SHP77 treated with DMSO at 0.1 percent for 48 hours (cell line): Measurements from ENCODE around the gene TOP2B.

Experiments
- DNase-seq: peaks from one replicate; lab custom pipeline; 2025; lab: John Stamatoyannopoulos, UW

TOP2B gene

GRCh38 chr3:25664812-25665314 lies at the start of gene TOP2B:
TOP2B (minus strand) TSS chr3:25664907; CDS start chr3:25664297, 610 bp downstream.
- peak; percentile 86 for DNase-seq

- no peak for DNase-seq
Measured at GRCh38 chr3:25713341-25713985, 48.8 kb upstream of the TOP2B start.

- no peak for DNase-seq
Measured at GRCh38 chr3:25711090-25711489, 46.4 kb upstream of the TOP2B start.

- no peak for DNase-seq
Measured at GRCh38 chr3:25708036-25708435, 43.3 kb upstream of the TOP2B start.

GRCh38 chr3:25707268-25707926 lies 42.7 kb upstream of the TOP2B start:
- no peak for DNase-seq

GRCh38 chr3:25706213-25706612 lies 41.5 kb upstream of the TOP2B start:
- no peak for DNase-seq

GRCh38 chr3:25697553-25697952 lies 32.8 kb upstream of the TOP2B start:
- no peak for DNase-seq

GRCh38 chr3:25695731-25696420 lies 31.2 kb upstream of the TOP2B start:
- no peak for DNase-seq

GRCh38 chr3:25693238-25693637 lies 28.5 kb upstream of the TOP2B start:
- DNase-seq: no peak

- no peak for DNase-seq
Measured at GRCh38 chr3:25692341-25692740, 27.6 kb upstream of the TOP2B start.

GRCh38 chr3:25690768-25691533 lies 26.2 kb upstream of the TOP2B start:
- no peak for DNase-seq

GRCh38 chr3:25689226-25689625 lies 24.5 kb upstream of the TOP2B start:
- DNase-seq: no peak

- no peak for DNase-seq
Measured at GRCh38 chr3:25687742-25688141, 23.0 kb upstream of the TOP2B start.

- DNase-seq: no peak
Measured at GRCh38 chr3:25686766-25687165, 22.1 kb upstream of the TOP2B start.

GRCh38 chr3:25683882-25684281 lies 19.2 kb upstream of the TOP2B start:
- DNase-seq: no peak

- no peak for DNase-seq
Measured at GRCh38 chr3:25683410-25683809, 18.7 kb upstream of the TOP2B start.

GRCh38 chr3:25679642-25680302 lies 15.1 kb upstream of the TOP2B start:
- DNase-seq: no peak

GRCh38 chr3:25679166-25679565 lies 14.5 kb upstream of the TOP2B start:
- DNase-seq: no peak

GRCh38 chr3:25678581-25678980 lies 13.9 kb upstream of the TOP2B start:
- DNase-seq: no peak

- DNase-seq: no peak
Measured at GRCh38 chr3:25677121-25677520, 12.4 kb upstream of the TOP2B start.

- no peak for DNase-seq
Measured at GRCh38 chr3:25674670-25675069, 10.0 kb upstream of the TOP2B start.
